Spleen (tissue), 11 donors: ENCODE results near the gene GSK3B. TPM values are rescaled to one million over a fixed set of nuclear protein-coding genes. Genes with fewer than 3 reads are reported as not detected.

Source experiments
- DNase-seq: peaks from one replicate; pipeline ENCODE4 v3.0.0-alpha.2; 2020
- H3K27ac ChIP-seq, 8 donors: fragments of 200-600 bp; sonication (generic) in 7 of 8; 1 replicate in 4 of 8; 2 replicates in 4 of 8; pipeline versions ENCODE4 v1.5.0 to v1.8.0; 2016 to 2021; ENCODE audit warnings: inconsistent platforms in 4 of 8, mild to moderate bottlenecking in 4 of 8, moderate library complexity in 1 of 8
- H3K27me3 ChIP-seq, 7 donors: fragments of 200-600 bp; sonication (generic) in 6 of 7; replicated peaks in 1 of 7; 1 replicate in 4 of 7; 2 replicates in 3 of 7; pipeline versions ENCODE4 v1.5.0 to v1.8.0; 2016 to 2021; ENCODE audit warnings: inconsistent platforms in 3 of 7, mild to moderate bottlenecking in 1 of 7
- H3K36me3 ChIP-seq, 6 donors: fragments of 200-600 bp; sonication (generic) in 5 of 6; 1 replicate in 4 of 6; 2 replicates in 2 of 6; pipeline versions ENCODE4 v1.5.0 to v1.8.0; 2016 to 2021; ENCODE audit warnings: inconsistent platforms in 2 of 6
- H3K4me1 ChIP-seq, 6 donors: fragments of 200-600 bp; sonication (generic) in 5 of 6; 1 replicate in 3 of 6; 2 replicates in 3 of 6; pipeline versions ENCODE4 v1.5.0 to v1.8.0; 2016 to 2021; ENCODE audit warnings: inconsistent platforms in 3 of 6
- H3K4me3 ChIP-seq, 8 donors: fragments of 200-600 bp; sonication (generic) in 7 of 8; 1 replicate in 4 of 8; 2 replicates in 4 of 8; pipeline versions ENCODE4 v1.5.0 to v1.8.0; 2016 to 2021; ENCODE audit warnings: inconsistent platforms in 4 of 8, mild to moderate bottlenecking in 4 of 8, moderate library complexity in 2 of 8
- H3K9me3 ChIP-seq, 8 donors: fragments of 200-600 bp; sonication (generic) in 7 of 8; 1 replicate in 4 of 8; 2 replicates in 4 of 8; pipeline versions ENCODE4 v1.5.0 to v1.8.0; 2016 to 2021; ENCODE audit warnings: inconsistent platforms in 4 of 8
- POLR2A ChIP-seq, 3 donors: fragments of 450-650 bp; IDR thresholded peaks; one replicate each; pipeline ENCODE4 v1.5.1; 2017; ENCODE audit warnings: antibody characterized with exemption in 3 of 3, mild to moderate bottlenecking in 1 of 3
- POLR2AphosphoS5 ChIP-seq, 3 donors: sonication (generic); formaldehyde crosslinking; IDR thresholded peaks; one replicate each; pipeline ENCODE4 v1.5.1; 2017; ENCODE audit warnings: antibody characterized with exemption in 3 of 3
- WGBS, 5 donors: extraction: QIAGEN DNeasy Blood & Tissue Kit in 3 of 5; methylation state at CpG; one replicate each; pipeline versions ENCODE4 v1.1.5 to v1.1.7; 2013 to 2018; 5-methylcytosine and 5-hydroxymethylcytosine counted together
- intact Hi-C: fragments of 100-400 bp; cut with DNase I; formaldehyde crosslinking; loops from one replicate; pipeline ENCODE4 v1.15.0; 2023; ENCODE audit warnings: low total_unique reads
- polyA plus RNA-seq, 3 donors: library from polyadenylated mRNA; stranded (reverse); fragments of 200-250 nt; gene quantifications; one replicate each; pipeline ENCODE4 v1.2.1, GENCODE V29; 2013
- total RNA-seq, 7 donors: library from RNA; depleted of rRNA in 3 of 7; stranded (reverse); fragments of >200 nt in 3 of 7; fragmentation: NEBNext Ultra II Directional in 4 of 7; extraction: Animal tissue kit (Norgen Biotek cat#: 25700) in 4 of 7; gene quantifications; one replicate each; pipeline versions ENCODE4 v1.1.0 to v1.2.1, GENCODE V29; 2016 to 2021
- TF ChIP-seq, protein P1 (sequence below), 11 experiments: fragments of 200-600 bp in 7 of 11; fragments of 450-650 bp in 4 of 11; sonication (generic) in 4 of 11; IDR thresholded peaks in 8 of 11; conservative IDR thresholded peaks in 3 of 11; 1 replicate in 7 of 11; 2 replicates in 4 of 11; pipeline versions ENCODE4 v1.4.0 to v1.8.0; 2016 to 2021; ENCODE audit warnings: antibody characterized with exemption in 11 of 11, inconsistent platforms in 4 of 11, mild to moderate bottlenecking in 1 of 11
- donor health status: healthy with polysubstance abuse.
- donor health status: DM: no; HTN: no; CAD: no; lungs with moderate emphysema.
- donor health status: DM: no; HTN: no; CAD: no.
- donor health status: Bipolar disorder and iron deficiency.
- donor health status: healthy.
- donor health status: DM: no; HTN: no; CAD: no.
- donor health status: DM: yes; HTN: yes; CAD: no.

GSK3B gene
- total and polyA plus RNA-seq, 10 donors, result 4.7 to 62.2 (median 53.1) TPM

DNA sequence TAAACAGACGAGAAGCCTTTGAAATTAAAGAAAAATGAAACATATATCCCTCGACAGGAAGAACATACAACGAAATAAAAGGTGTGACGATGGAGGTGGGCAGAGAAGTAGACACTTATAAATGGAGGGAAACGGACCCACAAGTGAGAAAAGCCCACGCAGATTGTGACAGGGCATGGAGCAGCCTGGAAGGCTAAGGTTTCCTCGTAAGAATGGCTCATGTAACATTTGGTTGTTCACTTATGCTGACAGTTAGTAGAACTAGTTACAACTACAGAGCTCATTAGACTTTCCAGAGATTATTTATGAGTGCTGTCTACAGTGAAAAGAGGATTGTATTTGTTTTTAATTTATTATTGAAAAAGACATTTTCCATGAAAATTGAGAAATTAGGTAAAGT is 229.8 kb downstream of the GSK3B start:
- Histone ChIP-seq H3K4me1 (peaks cover 0 to 8% (median 0%) of the 10 kb centered on the region in 6 donors), H3K27me3 (no peaks in the 10 kb centered on the region), H3K27ac (no peak overlapping the region), H3K9me3 (no peaks in the 10 kb centered on the region), H3K36me3 (peaks cover 7 to 57% (median 16%) of the 10 kb centered on the region in 6 donors), H3K4me3 (no peak overlapping the region)
- TF ChIP-seq POLR2AphosphoS5 (IDR thresholded peaks at IDR 0.05) (no peak), POLR2A (IDR thresholded peaks at IDR 0.05) (no peak)
- TF ChIP-seq, protein P1, sequence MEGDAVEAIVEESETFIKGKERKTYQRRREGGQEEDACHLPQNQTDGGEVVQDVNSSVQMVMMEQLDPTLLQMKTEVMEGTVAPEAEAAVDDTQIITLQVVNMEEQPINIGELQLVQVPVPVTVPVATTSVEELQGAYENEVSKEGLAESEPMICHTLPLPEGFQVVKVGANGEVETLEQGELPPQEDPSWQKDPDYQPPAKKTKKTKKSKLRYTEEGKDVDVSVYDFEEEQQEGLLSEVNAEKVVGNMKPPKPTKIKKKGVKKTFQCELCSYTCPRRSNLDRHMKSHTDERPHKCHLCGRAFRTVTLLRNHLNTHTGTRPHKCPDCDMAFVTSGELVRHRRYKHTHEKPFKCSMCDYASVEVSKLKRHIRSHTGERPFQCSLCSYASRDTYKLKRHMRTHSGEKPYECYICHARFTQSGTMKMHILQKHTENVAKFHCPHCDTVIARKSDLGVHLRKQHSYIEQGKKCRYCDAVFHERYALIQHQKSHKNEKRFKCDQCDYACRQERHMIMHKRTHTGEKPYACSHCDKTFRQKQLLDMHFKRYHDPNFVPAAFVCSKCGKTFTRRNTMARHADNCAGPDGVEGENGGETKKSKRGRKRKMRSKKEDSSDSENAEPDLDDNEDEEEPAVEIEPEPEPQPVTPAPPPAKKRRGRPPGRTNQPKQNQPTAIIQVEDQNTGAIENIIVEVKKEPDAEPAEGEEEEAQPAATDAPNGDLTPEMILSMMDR (IDR thresholded peaks at IDR 0.05 in 8 of 11, conservative IDR thresholded peaks at IDR 0.05 in 3 of 11), result no peak
- intact Hi-C loops, result no loop called here
- 92 to 98% (median 95%) methylated on average over 7 of the region's 7 CpGs for WGBS, 5 donors
- no peak for DNase-seq

DNA sequence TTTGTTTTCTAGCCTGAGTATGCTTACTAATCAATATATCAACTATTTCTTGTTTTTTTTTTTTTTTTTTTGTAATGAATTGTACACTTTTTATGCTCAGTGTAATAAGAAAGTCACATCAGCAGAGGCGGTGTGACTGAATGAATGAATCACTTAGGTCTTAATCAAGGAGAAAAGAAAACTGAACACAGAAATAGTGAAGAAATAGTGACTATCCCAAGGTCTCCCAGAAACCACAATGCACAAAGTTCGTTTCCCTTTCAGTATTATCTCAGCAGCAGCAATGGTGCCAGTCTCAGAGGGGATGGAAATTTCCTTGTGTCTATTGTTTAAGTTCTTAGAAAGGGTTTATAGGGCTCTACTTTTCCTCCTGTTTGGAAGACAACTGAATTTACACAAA is 231.6 kb downstream of the GSK3B start:
- H3K36me3 ChIP-seq, result peaks cover 7 to 75% (median 28%) of the 10 kb centered on the region in 6 donors
- WGBS, 5 donors, result 88 to 94% (median 89%) methylated on average over 2 of the region's 2 CpGs
- no peaks in the 10 kb centered on the region for H3K4me1 ChIP-seq
- H3K27me3 ChIP-seq, result no peaks in the 10 kb centered on the region
- TF ChIP-seq POLR2A (IDR thresholded peaks at IDR 0.05), result no peak
- no peak for TF ChIP-seq POLR2AphosphoS5 (IDR thresholded peaks at IDR 0.05)
- TF ChIP-seq, protein P1 (IDR thresholded peaks at IDR 0.05 in 8 of 11, conservative IDR thresholded peaks at IDR 0.05 in 3 of 11), result no peak
- no peak for DNase-seq
- peaks cover 0 to 8% (median 2%) of the 10 kb centered on the region in 8 donors for H3K9me3 ChIP-seq
- H3K4me3 ChIP-seq, result no peak overlapping the region
- H3K27ac ChIP-seq, result no peak overlapping the region
- intact Hi-C loops, result no loop called here

GRCh38 chr3:119861681-119862080 is 232.6 kb downstream of the GSK3B start:
- H3K4me3 ChIP-seq, result no peak overlapping the region
- no peaks in the 10 kb centered on the region for H3K4me1 ChIP-seq
- DNase-seq, result no peak
- H3K27ac ChIP-seq, result no peak overlapping the region
- H3K36me3 ChIP-seq, result peaks cover 7 to 80% (median 29%) of the 10 kb centered on the region in 6 donors
- H3K27me3 ChIP-seq, result no peaks in the 10 kb centered on the region
- 78 to 95% (median 93%) methylated on average over 2 of the region's 2 CpGs for WGBS, 5 donors
- peaks cover 0 to 8% (median 2%) of the 10 kb centered on the region in 8 donors for H3K9me3 ChIP-seq
- TF ChIP-seq, protein P1 (IDR thresholded peaks at IDR 0.05 in 8 of 11, conservative IDR thresholded peaks at IDR 0.05 in 3 of 11), result no peak
- TF ChIP-seq POLR2AphosphoS5 (IDR thresholded peaks at IDR 0.05) (no peak), POLR2A (IDR thresholded peaks at IDR 0.05) (no peak)
- intact Hi-C loops, result no loop called here

DNA sequence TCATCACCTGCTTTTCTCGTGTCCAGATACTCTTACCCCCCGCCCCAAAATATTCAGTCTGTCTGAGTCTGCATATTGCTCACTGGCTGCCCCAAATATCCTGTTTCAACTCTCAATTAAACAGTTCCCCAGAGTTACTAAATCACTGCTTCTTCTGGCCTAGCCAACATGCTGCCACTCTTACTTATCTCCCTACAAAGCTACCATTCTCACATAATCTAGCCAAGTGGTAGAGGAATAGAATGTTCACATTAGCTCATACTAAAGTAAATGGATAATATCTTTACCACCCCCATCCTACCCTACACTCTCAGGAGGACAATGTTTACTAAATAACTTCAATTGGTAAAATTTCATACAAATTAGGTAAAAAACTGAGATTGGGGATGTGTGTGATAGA is 234.5 kb downstream of the GSK3B start:
- Histone ChIP-seq H3K4me1 (no peaks in the 10 kb centered on the region), H3K27ac (no peak overlapping the region), H3K27me3 (no peaks in the 10 kb centered on the region), H3K36me3 (peaks cover 7 to 90% (median 29%) of the 10 kb centered on the region in 6 donors), H3K4me3 (no peak overlapping the region), H3K9me3 (peaks cover 0 to 19% (median 6%) of the 10 kb centered on the region in 8 donors)
- intact Hi-C loops, result no loop called here
- TF ChIP-seq, protein P1 (IDR thresholded peaks at IDR 0.05 in 8 of 11, conservative IDR thresholded peaks at IDR 0.05 in 3 of 11), result no peak
- TF ChIP-seq POLR2AphosphoS5 (IDR thresholded peaks at IDR 0.05) (no peak), POLR2A (IDR thresholded peaks at IDR 0.05) (no peak)
- DNase-seq, result no peak
- 96 to 100% (median 97%) methylated on average over 2 of the region's 2 CpGs for WGBS, 5 donors
